ENCODE data around the gene COQ4.
"Not testable (repeated sequence)": the region's sequence is repeated elsewhere in the genome, so short reads cannot be mapped to it uniquely, and the experiment has no call there.

COQ4 gene

DNA sequence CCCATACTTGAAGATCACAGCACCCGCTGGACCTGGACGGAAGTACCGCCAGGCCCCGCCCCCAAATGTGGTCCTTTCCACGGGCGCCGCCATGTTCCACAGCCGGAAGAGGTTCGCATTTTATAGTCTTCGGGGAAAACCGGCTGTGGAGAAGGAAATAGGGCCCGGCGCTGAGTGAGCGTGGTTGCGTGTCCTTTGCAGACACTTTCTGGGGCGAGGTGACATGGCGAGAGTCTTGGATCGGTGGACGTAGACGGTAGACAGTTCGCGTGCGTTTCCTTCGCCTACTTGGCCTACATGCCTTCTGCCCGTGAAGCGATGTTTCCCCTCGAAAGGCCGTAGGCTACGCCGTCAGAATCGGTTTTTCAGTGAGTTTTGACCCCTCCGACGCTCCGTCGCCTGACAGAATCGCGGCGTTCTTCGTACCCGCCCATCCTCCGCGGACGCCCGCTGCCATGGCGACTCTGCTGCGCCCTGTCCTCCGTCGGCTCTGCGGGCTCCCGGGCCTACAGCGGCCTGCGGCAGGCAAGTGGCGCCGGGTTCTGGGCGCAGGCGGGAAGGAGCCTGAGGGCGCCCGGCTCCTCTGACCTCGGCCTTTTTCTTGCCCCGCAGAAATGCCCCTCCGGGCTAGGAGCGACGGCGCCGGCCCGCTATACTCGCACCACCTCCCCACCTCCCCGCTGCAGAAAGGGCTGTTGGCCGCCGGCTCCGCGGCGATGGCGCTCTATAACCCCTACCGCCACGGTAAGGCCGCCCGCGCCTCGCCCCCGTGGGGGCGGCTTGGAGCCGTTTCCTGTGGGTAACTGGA is at the start of gene COQ4, which contains the start of gene TRUB2:
COQ4 (plus strand) TSS at position 436 of the 808 bp plus-strand sequence; CDS start at position 456, 20 bp downstream.
TRUB2 (minus strand) TSS at position 44 of the 808 bp plus-strand sequence; CDS start at position 5, 39 bp downstream.
- peak; percentile 78 for DNase-seq (ENCODE audit: low read depth, low spot score)

DNA sequence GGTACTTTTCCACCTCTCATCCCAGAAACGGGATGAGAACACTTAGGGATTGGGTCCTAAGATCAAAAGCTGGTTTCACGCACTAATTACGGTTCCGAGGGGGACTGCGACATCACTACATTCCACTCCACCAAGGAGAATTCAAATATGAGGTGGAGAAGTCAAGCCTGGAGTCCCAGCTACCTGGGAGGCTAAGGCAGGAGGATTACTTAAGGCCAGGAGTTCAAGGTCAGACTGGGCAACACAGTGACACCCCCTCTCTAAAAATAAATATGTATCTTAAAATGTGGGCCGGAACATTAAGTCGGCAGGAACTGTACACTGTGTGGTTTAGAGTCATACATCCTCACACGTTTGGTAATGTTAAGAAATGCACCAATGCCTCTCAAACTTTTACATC is 48.4 kb upstream of the COQ4 start:
- DNase-seq (ENCODE audit: low read depth, low spot score), result no peak

DNA sequence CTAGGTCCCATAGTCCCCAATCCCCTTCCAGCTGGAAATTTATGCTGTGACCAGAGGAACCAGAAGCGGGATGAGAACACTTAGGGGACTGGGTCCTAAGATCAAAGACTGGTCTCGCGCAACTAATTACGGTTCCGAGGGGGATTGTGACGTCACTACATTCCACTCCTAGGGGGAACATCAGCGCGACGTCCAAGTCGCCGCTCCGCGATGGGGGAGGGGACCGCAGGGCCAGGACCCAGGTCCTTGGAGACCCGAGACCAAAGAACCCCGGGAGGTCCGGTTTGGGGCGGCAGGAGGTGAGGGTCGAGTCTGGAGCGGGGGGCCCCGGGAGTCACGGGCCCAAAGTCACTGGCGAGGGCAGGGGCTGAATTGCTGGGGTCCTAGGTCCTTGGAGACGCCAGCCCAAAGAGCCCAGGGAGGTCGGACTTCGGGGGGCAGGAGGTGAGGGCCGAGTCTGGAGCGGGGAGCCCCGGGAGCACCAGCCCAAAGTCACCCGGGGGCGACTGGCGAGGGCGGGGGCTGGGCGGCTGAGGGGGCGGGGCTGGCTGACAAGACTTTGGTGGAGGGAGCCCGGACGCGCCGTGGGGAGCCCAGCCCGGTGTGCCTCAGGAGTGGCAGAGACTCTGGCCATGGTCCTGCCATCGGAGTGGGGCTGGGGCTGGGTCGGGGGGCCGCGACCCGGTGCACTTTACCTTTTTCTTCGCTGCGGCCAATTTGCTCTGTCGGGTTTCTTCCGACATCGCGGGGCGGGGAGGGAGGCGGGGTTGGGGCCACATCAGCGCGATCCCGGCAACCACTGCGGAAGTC is 47.2 kb upstream of the COQ4 start, which contains the start of gene GOLGA2:
GOLGA2 (minus strand) TSS at position 810 of the 810 bp plus-strand sequence; CDS start at position 779, 31 bp downstream.
- DNase-seq (ENCODE audit: low read depth, low spot score), result no peak

DNA sequence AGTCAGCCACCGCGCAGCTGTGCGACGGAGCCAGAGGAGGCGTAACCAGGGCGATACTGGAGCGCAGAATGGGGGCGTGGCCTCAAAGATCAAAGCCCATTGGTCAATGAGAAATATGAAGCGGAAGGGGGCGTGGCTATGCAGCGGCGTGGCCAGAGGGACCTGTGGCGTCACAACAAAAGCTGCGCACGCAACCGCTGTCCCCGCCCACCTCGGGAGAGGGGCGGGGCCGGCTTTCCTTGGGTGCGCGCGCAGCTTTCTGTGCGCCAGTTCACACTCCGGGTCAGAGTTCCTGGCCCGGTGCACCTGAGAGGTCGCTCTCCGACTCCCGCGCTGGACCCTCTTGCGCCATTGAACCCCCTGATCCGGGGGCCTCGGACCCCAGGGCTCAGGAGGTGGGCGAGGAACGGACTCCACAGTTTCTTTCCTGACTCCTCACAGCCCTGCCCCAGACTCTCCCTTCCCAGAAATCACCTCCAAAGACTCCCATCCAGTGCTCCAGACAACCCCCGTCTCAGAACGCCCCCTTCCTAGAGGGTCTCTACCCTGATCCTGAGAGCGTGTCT is 46.5 kb upstream of the COQ4 start, which contains the start of gene SWI5:
SWI5 (plus strand) TSS at position 269 of the 566 bp plus-strand sequence.
- DNase-seq (ENCODE audit: low read depth, low spot score), result peak; percentile 85

DNA sequence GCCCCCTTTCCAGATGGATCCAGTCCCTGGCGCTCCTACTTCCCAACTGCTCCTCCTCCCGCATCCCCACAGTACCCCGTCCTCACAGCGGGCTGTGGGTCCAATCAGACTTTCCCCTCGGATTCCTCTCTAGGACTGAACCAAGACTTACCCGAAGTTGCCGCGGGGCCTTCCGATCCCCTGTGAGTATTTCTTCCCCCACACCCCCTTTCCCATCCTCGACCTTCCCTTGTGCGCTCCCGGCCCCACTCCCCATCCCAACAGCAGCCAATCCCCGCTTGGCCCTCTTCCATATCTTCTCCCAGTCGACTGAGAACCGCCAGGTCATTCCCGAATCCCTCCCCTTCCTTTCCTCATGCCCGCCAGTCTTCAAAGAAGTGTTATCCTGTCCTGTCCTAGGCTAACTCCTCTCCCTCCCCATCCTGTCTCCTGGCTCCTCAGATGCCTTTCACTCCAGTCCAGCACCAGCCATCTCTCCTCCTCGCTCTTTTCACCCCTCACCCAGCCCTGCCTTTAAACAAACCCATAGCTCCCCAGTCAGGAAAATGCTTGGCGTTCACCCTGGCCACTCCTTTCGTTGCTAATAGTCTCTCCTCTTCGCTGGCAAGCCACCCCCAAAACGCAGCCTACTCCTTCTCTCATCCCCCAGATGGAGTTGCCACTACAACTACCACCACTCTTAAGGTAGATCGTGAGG is 45.9 kb upstream of the COQ4 start:
- no peak for DNase-seq (ENCODE audit: low read depth, low spot score)

DNA sequence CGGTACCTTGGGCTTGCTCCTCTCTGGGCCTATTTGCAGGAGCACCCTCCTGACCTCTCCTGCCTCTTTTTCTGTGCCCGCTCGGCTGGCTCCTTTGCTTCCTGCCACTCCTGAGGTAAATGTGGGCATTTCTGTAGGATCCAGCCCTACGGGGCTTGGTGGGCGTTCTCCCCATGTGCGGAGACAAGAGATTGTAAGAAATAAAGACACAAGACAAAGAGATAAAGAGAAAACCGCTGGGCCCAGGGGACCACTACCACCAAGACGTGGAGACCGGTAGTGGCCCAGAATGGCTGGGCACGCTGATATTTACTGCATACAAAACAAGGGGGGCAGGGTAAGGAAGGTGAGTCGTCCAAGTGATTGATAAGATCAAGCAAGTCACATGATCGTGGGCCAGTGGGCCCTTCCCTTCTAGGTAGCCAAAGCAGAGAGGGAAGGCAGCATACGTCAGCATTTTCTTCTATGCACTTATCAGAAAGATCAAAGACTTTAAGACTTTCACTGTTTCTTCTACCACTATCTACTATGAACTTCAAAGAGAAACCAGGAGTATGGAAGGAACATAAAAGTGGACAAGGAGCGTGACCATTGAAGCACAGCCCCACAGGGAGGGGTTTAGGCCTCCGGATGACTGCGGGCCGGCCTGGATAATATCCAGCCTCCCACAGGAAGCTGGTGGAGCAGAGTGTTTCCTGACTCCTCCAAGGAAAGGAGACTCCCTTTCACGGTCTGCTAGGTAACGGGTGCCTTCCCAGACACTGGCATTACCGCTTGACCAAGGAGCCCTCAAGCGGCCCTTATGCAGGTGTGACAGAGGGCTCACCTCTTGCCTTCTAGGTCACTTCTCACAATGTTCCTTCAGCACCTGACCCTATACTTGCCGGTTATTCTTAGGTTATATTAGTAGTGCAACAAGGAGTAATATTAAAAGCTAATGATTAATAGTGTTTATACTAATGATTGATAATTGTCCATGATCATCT is 43.3 kb upstream of the COQ4 start:
- not testable (repeated sequence) for DNase-seq (ENCODE audit: low read depth, low spot score)

DNA sequence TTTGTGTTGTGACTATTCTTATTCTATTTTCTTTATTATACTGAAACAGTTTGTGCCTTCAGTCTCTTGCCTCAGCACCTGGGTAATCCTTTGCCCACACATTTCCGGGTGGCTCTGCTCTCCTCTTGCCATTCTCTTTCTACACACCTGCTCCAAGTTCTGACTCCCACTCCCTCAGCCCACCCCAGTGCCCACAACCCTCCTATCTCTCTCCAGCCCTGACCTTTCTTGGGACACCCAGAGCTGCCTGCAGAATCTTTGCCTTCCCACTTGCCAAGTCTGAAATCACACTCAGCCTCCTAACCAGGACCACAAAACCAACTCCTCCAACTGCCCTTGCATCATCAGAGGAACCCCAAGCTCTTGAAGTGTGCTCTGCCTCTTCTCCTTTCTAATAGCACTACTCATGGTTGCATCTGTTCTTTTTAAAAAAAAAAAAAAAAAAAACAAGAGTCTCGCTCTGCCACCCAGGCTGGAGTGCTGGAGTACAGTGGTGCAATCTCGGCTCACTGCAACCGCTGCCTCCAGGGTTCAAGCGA is 42.5 kb upstream of the COQ4 start:
- DNase-seq (ENCODE audit: low read depth, low spot score), result no peak

DNA sequence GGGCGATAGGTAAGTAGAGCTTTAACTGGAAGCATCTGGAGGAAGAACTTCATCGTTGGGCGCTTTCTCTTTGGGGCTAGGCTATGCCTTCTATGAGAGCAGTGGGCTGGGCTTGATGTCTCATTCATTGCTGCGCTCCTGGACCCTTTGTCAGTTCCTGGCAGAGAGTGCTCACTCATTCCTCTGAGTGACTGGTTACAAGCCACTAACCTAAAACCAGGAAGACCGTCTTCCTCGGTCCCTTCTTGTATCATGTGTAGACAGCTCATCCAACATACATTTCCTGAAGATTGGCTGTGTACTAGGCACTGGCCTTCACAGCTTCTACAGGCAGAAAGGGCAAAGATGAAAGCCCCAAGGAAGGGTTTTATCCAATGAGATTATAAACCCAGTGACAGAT is 40.1 kb upstream of the COQ4 start:
- DNase-seq (ENCODE audit: low read depth, low spot score), result no peak

DNA sequence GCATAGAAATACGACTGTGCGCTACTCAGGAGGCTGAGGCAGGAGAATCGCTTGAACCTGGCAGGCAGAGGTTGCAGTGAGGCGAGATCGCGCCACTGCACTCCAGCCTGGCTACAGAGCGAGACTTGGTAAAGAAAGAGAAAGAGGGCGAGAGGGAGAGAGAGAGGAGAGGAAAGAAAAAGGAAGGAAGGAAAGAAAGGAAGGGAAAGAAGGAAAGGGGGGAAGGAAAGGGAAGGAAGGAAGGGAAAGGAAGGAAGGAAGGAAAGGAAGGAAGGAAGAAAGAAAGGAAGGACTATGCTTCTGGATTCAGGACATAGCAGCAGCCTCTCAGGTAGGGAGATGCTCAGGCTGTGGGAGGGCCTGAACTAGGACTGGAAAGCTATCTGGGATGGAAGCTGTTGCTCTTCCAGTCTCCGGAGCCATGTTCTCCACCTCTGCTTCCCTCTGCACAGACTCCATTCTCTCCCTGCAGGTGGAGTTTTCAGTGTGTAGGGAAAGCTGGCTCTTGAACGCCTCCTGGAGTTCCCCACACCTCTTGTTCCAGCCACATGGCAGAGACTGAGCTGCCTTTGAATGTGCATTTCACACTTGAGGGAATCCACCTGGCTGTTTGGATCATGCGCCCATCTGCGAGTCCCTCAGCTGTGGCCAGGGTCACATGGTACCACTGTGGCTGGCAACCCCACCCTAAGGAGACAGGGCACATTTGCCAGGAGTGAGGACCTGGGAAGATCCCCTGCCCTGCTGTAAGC is 37.4 kb upstream of the COQ4 start:
- no peak for DNase-seq (ENCODE audit: low read depth, low spot score)

DNA sequence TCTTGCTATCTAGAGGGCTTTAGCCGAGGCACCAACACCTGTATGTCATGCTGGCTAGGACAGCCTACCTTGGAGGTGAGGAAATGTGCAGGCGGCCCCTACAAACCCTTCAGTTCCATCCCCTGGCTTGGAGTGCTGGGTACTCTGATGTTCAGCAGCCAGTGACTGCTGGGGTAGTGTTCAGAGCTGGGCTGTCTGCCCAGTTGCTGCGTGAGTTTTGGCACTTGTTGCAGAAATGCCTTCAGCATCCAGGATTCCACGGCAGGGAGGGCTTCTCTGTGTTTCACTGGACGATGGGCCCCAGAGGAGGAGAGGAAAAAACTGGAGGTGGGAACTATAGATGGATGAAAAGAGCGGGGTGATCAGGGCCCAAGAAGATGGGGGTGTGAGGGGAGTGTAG is 36.2 kb upstream of the COQ4 start:
- no peak for DNase-seq (ENCODE audit: low read depth, low spot score)

DNA sequence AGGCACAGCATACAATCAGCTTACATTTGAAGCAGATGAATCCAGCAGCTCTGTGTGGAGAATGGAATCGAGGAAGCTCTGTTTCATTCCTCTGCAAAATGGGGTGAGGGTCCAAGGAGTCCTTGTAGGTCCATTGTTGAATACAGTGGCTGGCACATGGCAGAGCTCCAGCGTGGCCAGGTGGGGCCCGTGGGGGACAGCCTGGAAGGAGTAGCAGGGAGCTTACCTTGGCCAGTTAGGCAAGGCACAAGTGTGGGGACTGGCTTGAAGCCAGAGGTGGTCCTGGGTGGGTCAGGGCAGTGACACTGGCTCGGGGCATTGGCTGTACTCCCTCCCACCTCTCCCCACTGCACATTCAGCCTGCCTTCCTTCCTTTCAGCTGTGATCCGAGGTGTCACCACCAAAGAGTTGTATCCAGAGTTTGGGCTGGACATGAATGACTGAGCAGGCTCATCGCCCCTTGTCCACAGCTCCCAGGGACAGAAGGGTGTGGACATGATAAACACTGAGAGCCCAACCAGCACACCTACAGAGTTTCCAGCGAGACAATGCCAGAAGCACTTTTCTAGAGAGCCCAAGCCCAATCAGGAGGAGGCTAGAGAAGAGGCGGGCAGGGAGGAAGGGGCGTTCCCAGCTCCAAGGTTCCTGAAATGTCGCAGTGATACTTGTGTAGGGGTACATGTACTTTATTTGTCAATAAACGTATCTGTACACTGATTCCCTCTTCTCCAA is 34.2 kb upstream of the COQ4 start:
- DNase-seq (ENCODE audit: low read depth, low spot score), result no peak

DNA sequence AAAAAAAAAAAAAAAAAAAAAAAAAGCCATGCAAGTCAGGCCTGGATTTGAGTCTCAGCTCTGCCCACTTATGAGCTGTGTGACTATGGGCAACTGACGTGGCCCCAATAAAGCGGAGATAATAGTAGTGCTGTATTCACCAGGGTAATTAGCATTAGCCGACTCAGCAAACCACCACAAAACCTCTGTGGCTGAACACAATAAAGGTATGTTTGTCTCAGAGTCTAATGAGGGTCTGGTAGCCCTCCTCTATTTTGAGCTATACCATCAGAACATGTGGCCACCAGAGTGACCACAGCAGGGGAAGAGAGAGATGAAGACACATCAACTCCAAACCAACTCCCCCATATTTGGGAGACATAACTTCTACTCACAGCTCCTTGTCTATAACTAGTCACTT is 30.6 kb upstream of the COQ4 start:
- no peak for DNase-seq (ENCODE audit: low read depth, low spot score)

DNA sequence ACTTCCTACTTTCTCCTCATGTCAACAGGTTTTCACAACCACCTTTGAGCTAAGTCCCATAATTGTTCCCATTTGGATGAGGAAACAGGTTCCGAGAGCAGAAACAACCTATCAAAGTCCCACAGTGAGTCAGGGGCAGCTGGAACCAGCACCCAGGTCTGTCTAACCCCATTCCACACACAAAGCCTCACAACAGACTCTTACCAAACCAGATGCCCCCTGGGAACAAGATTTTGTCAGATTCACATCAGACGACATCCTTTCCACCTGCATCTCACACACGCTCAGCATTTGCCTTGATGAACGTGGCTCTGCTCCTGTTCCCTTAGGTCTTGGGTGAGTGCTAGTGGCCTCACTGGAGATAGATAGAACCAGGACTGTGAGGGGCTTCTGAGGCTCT is 29.5 kb upstream of the COQ4 start:
- no peak for DNase-seq (ENCODE audit: low read depth, low spot score)

DNA sequence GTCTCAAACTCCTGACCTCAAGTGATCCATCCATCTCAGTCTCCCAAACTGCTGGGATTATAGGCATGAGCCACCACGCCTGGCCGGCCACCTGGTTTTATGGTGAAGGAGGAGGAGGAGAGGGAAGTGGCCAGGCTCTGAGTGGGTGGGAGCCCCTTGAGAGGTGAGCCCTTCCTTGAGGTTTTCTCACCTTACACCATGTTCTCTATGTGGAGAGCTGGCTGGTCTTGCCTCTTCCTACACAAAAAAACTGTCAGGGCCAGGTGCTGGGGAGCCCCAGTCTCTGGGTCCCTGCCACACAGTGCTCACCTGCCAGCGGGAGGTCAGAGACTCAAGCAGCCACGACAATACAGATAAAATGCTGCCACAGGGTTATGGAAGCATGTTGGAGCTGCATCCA is 28.5 kb upstream of the COQ4 start:
- DNase-seq (ENCODE audit: low read depth, low spot score), result no peak

DNA sequence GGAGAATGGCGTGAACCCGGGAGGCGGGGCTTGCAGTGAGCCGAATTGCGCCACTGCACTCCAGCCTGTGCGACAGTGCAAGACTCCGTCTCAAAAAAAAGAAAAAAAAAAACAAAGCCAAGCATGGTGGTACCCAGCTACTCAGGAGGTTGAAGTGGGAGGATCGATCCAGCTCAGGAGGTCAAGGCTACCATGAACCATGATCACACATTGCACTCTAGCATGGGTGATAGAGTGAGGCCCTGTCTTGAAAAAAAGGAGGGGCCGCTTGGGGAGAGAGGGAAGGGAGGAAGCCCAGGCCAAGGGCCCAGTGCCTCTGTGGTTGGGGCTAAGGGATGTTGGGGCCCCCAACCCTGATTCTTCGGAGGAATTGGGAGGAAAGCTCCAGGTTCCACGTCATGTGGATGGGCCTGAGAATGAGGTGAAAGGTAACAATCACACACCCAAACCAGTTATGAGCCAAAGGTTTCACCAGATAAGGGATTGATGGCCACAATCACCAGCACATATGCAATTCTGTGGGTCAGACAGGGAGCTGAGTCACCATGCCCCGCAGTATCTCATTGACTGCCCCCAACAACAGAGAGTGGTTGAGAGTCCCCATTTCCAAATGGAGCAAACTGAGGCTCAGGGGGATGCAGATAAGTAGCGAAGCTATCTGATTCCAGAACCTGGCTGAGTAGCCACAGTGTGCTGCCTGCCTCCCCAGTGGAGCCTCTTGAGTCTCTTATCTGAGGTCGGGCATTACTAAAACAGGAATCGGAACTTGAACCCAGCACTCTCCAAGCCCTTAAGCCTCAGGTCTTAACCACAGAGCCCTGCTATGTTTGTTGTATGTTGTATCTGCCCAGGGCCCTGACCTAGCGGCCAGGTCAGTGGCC is 26.1 kb upstream of the COQ4 start:
- DNase-seq (ENCODE audit: low read depth, low spot score), result no peak

DNA sequence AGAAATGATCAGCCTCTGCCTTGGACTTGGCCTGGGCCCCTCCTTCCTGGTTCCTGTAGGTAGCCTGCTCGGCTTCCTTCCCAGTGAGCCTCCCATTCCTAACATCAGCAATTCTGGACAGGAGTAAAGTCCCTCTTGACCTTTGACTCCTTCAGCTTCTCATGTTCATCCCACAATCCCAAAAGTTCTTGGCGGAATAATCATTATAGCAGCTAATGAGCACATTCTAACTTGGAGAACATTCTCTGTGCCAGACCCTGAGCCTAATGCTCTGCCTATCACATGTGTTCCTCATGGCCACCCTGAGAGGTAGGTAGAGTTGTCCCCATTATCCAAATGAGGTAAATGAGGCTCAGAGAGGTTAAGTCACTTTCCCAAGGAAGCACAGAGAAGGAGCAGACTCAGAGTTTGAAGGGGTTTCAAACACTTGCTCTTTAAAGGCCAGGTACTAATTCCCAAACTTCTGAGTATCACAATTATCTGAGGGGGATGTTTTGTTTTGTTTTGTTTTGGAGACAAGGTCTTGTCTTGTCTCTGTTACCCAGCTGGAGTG is 25.3 kb upstream of the COQ4 start:
- DNase-seq (ENCODE audit: low read depth, low spot score), result no peak
